Mesenchymal stem cell (in vitro differentiated cells and primary cell): ENCODE measurements around the gene KIF26A.
A peak's percentile ranks its signal among the peaks of the same experiment; 100 is the strongest.

Source experiments
- DNase-seq: peaks from one replicate; pipeline ENCODE4 v3.0.0-alpha.2; 2013
- H2AFZ ChIP-seq: one replicate; pipeline ENCODE4 v1.6.1; 2013; ENCODE audit warnings: low read depth, mild to moderate bottlenecking, control low read depth, inconsistent platforms, low read length, moderate library complexity
- H2AK5ac ChIP-seq: 2 replicates; pipeline ENCODE4 v1.6.1; 2013; ENCODE audit warnings: low read length, moderate library complexity, mild to moderate bottlenecking, inconsistent platforms; ENCODE audit not compliant: severe bottlenecking
- H2BK120ac ChIP-seq: one replicate; pipeline ENCODE4 v1.6.1; 2013; ENCODE audit warnings: low read depth, mild to moderate bottlenecking, inconsistent platforms, low read length, moderate library complexity
- H2BK12ac ChIP-seq, 2 experiments: one replicate each; pipeline ENCODE4 v1.6.1; 2013; ENCODE audit warnings: inconsistent platforms in 2 of 2, low read length in 2 of 2, mild to moderate bottlenecking in 2 of 2, moderate library complexity in 2 of 2, control low read depth in 1 of 2
- H2BK15ac ChIP-seq: one replicate; pipeline ENCODE4 v1.6.1; 2013; ENCODE audit warnings: mild to moderate bottlenecking, low read depth, inconsistent platforms; ENCODE audit not compliant: poor library complexity, severe bottlenecking
- H2BK5ac ChIP-seq: 2 replicates; pipeline ENCODE4 v1.6.1; 2013; ENCODE audit warnings: low read depth, mild to moderate bottlenecking, low read length, control low read depth, inconsistent platforms; ENCODE audit not compliant: poor library complexity, severe bottlenecking
- H3K14ac ChIP-seq, 2 experiments: one replicate each; pipeline ENCODE4 v1.6.1; 2013; ENCODE audit warnings: inconsistent platforms in 2 of 2, low read length in 2 of 2, control low read depth in 1 of 2, mild to moderate bottlenecking in 1 of 2, moderate library complexity in 1 of 2
- H3K18ac ChIP-seq, 2 experiments: one replicate each; pipeline ENCODE4 v1.6.1; 2013; ENCODE audit warnings: inconsistent platforms in 2 of 2, low read length in 2 of 2, control low read depth in 1 of 2, low read depth in 1 of 2, mild to moderate bottlenecking in 1 of 2
- H3K23ac ChIP-seq, 2 experiments: one replicate each; pipeline ENCODE4 v1.6.1; 2013; ENCODE audit warnings: inconsistent platforms in 2 of 2, low read length in 2 of 2, mild to moderate bottlenecking in 2 of 2, moderate library complexity in 2 of 2, control low read depth in 1 of 2
- H3K27ac ChIP-seq: 2 replicates; pipeline ENCODE4 v1.5.1; 2013; ENCODE audit warnings: mild to moderate bottlenecking, moderate library complexity, low read length, control low read depth, inconsistent platforms; ENCODE audit not compliant: poor library complexity, severe bottlenecking
- H3K27me3 ChIP-seq, 2 experiments: 2 replicates each; pipeline versions ENCODE4 v1.6.1 to v1.7.0; 2013; ENCODE audit warnings: low read length in 2 of 2, mild to moderate bottlenecking in 2 of 2, moderate library complexity in 2 of 2, control low read depth in 1 of 2, inconsistent platforms in 1 of 2; ENCODE audit not compliant: control insufficient read depth in 1 of 2, insufficient read depth in 1 of 2
- H3K36me3 ChIP-seq, 2 experiments: 2 replicates each; pipeline versions ENCODE4 v1.6.1 to v1.7.0; 2013; ENCODE audit warnings: low read length in 2 of 2, control low read depth in 1 of 2, inconsistent platforms in 1 of 2, low read depth in 1 of 2, mild to moderate bottlenecking in 1 of 2; ENCODE audit not compliant: insufficient read depth in 2 of 2, control insufficient read depth in 1 of 2
- H3K4ac ChIP-seq, 2 experiments: one replicate each; pipeline ENCODE4 v1.6.1; 2013; ENCODE audit warnings: inconsistent platforms in 2 of 2, low read length in 2 of 2, mild to moderate bottlenecking in 2 of 2, moderate library complexity in 2 of 2, control low read depth in 1 of 2, low read depth in 1 of 2
- H3K4me1 ChIP-seq: 2 replicates; pipeline ENCODE4 v1.6.1; 2013; ENCODE audit warnings: low read depth, low read length, control low read depth; ENCODE audit not compliant: control insufficient read depth, insufficient read depth
- H3K4me2 ChIP-seq: 2 replicates; pipeline ENCODE4 v1.6.1; 2013; ENCODE audit warnings: low read length, mild to moderate bottlenecking, inconsistent platforms; ENCODE audit not compliant: poor library complexity, severe bottlenecking
- H3K4me3 ChIP-seq, 2 experiments: 2 replicates each; pipeline versions ENCODE4 v1.5.1 to v1.7.0; 2013; ENCODE audit warnings: low read length in 2 of 2, mild to moderate bottlenecking in 2 of 2, control low read depth in 1 of 2, low read depth in 1 of 2; ENCODE audit not compliant: insufficient read depth in 1 of 2
- H3K79me1 ChIP-seq: replicated peaks from 2 replicates; pipeline ENCODE4 v1.6.1; 2013; ENCODE audit warnings: mild to moderate bottlenecking, control low read depth, low read length, inconsistent platforms; ENCODE audit not compliant: poor library complexity, severe bottlenecking
- H3K9ac ChIP-seq: 2 replicates; pipeline ENCODE4 v1.7.0; 2013; ENCODE audit warnings: mild to moderate bottlenecking, low read length, moderate library complexity
- H3K9me3 ChIP-seq: 2 replicates; pipeline ENCODE4 v1.7.0; 2013; ENCODE audit warnings: mild to moderate bottlenecking, low read length; ENCODE audit not compliant: control insufficient read depth
- H4K8ac ChIP-seq: one replicate; pipeline ENCODE4 v1.6.1; 2013; ENCODE audit warnings: inconsistent platforms, mild to moderate bottlenecking, low read length, moderate library complexity
- H4K91ac ChIP-seq: one replicate; pipeline ENCODE4 v1.6.1; 2013; ENCODE audit warnings: mild to moderate bottlenecking, low read length, inconsistent platforms
- WGBS: methylation state at CpG from one replicate; pipeline ENCODE4 v1.1.7; 2013; ENCODE audit warnings: mixed read lengths; 5-methylcytosine and 5-hydroxymethylcytosine counted together

Gene KIF26A

GRCh38 chr14:104169699-104170479 lies 31.5 kb downstream of the KIF26A start:
- Histone ChIP-seq H3K23ac (no peak overlapping the region), H2BK120ac (no peak overlapping the region), H2BK15ac (no peak overlapping the region), H3K9ac (no peak overlapping the region), H3K14ac (no peak overlapping the region), H2AFZ (no peak overlapping the region), H3K79me1 (no peaks in the 10 kb centered on the region), H3K4me3 (no peak overlapping the region), H3K4me1 (no peaks in the 10 kb centered on the region), H3K4me2 (no peak overlapping the region), H4K8ac (no peak overlapping the region), H3K27me3 (peaks cover 0 to 5% of the 10 kb centered on the region in 2 experiments), H3K4ac (no peak overlapping the region), H3K9me3 (no peaks in the 10 kb centered on the region), H2BK12ac (peak overlapping the region in 1 of 2 experiments; percentile 4), H2AK5ac (no peak overlapping the region), H2BK5ac (no peak overlapping the region), H3K27ac (no peak overlapping the region), H3K36me3 (no peaks in the 10 kb centered on the region), H3K18ac (no peak overlapping the region), H4K91ac (no peak overlapping the region)
- DNase-seq: no peak
- 76% methylated on average over 27 of the region's 27 CpGs for WGBS

- no peaks in the 10 kb centered on the region for H3K4me1 ChIP-seq
- no peak overlapping the region for H3K14ac ChIP-seq
- H3K9ac ChIP-seq: no peak overlapping the region
- WGBS: 78% methylated on average over 28 of the region's 28 CpGs
- H3K18ac ChIP-seq: no peak overlapping the region
- no peaks in the 10 kb centered on the region for H3K36me3 ChIP-seq
- H3K4ac ChIP-seq: no peak overlapping the region
- DNase-seq: no peak
- no peak overlapping the region for H3K4me3 ChIP-seq
- H3K9me3 ChIP-seq: no peaks in the 10 kb centered on the region
- no peak overlapping the region for H2AK5ac ChIP-seq
- peak overlapping the region; percentile 46 for H4K91ac ChIP-seq
- H3K4me2 ChIP-seq: no peak overlapping the region
- peaks cover 0 to 5% of the 10 kb centered on the region in 2 experiments for H3K27me3 ChIP-seq
- H4K8ac ChIP-seq: no peak overlapping the region
- no peak overlapping the region for H3K27ac ChIP-seq
- no peak overlapping the region for H2BK120ac ChIP-seq
- no peak overlapping the region for H2AFZ ChIP-seq
- no peak overlapping the region for H2BK15ac ChIP-seq
- no peak overlapping the region for H2BK5ac ChIP-seq
- no peak overlapping the region for H3K23ac ChIP-seq
- H3K79me1 ChIP-seq: no peaks in the 10 kb centered on the region
- H2BK12ac ChIP-seq: no peak overlapping the region
Measured at GRCh38 chr14:104171029-104171697, 32.8 kb downstream of the KIF26A start.

GRCh38 chr14:104171895-104172294 lies 33.5 kb downstream of the KIF26A start:
- Histone ChIP-seq H2BK12ac (no peak overlapping the region), H4K91ac (no peak overlapping the region), H3K4me1 (no peaks in the 10 kb centered on the region), H4K8ac (no peak overlapping the region), H3K79me1 (no peaks in the 10 kb centered on the region), H3K9me3 (no peaks in the 10 kb centered on the region), H3K4me2 (no peak overlapping the region), H3K4ac (no peak overlapping the region), H3K4me3 (no peak overlapping the region), H2AFZ (no peak overlapping the region), H3K14ac (no peak overlapping the region), H2BK15ac (no peak overlapping the region), H3K36me3 (no peaks in the 10 kb centered on the region), H3K23ac (no peak overlapping the region), H3K18ac (no peak overlapping the region), H3K9ac (no peak overlapping the region), H3K27ac (no peak overlapping the region), H2BK120ac (no peak overlapping the region), H2BK5ac (no peak overlapping the region), H3K27me3 (peaks cover 0 to 5% of the 10 kb centered on the region in 2 experiments), H2AK5ac (no peak overlapping the region)
- no peak for DNase-seq
- WGBS: 97% methylated on average over 33 of the region's 33 CpGs

- H2AK5ac ChIP-seq: no peak overlapping the region
- H3K9me3 ChIP-seq: no peaks in the 10 kb centered on the region
- no peak overlapping the region for H2BK120ac ChIP-seq
- H3K27ac ChIP-seq: no peak overlapping the region
- no peak overlapping the region for H3K4ac ChIP-seq
- no peak overlapping the region for H4K8ac ChIP-seq
- 92% methylated on average over 10 of the region's 13 CpGs for WGBS
- no peak overlapping the region for H2AFZ ChIP-seq
- DNase-seq: no peak
- H3K4me2 ChIP-seq: no peak overlapping the region
- no peak overlapping the region for H2BK15ac ChIP-seq
- no peak overlapping the region for H3K18ac ChIP-seq
- no peak overlapping the region for H3K23ac ChIP-seq
- H4K91ac ChIP-seq: peak overlapping the region; percentile 39
- no peak overlapping the region for H3K14ac ChIP-seq
- no peaks in the 10 kb centered on the region for H3K36me3 ChIP-seq
- H2BK12ac ChIP-seq: no peak overlapping the region
- H2BK5ac ChIP-seq: no peak overlapping the region
- H3K79me1 ChIP-seq: no peaks in the 10 kb centered on the region
- peaks cover 0 to 5% of the 10 kb centered on the region in 2 experiments for H3K27me3 ChIP-seq
- no peaks in the 10 kb centered on the region for H3K4me1 ChIP-seq
- H3K4me3 ChIP-seq: no peak overlapping the region
- no peak overlapping the region for H3K9ac ChIP-seq
Measured at GRCh38 chr14:104172349-104172748, 34.0 kb downstream of the KIF26A start.
